NCI-H774 (cell line): ENCODE results near the gene EXD3.
"Not testable (repeated sequence)": the region's sequence is repeated elsewhere in the genome, so short reads cannot be mapped to it uniquely, and the experiment has no call there.

ENCODE experiments used
- DNase-seq: peaks from one replicate; lab custom pipeline; 2025; lab: John Stamatoyannopoulos, UW

Gene EXD3

GRCh38 chr9:137272241-137273094 lies 150.5 kb downstream of the EXD3 start:
- no peak for DNase-seq

- DNase-seq, result no peak
Observed at GRCh38 chr9:137271696-137272076, 151.3 kb downstream of the EXD3 start.

GRCh38 chr9:137270929-137271695 lies 151.8 kb downstream of the EXD3 start:
- DNase-seq, result no peak

- DNase-seq, result no peak
Observed at GRCh38 chr9:137269231-137269772, 153.7 kb downstream of the EXD3 start.

GRCh38 chr9:137268538-137269201 lies 154.3 kb downstream of the EXD3 start:
- DNase-seq, result no peak

- DNase-seq, result no peak
Observed at GRCh38 chr9:137267933-137268355, 155.0 kb downstream of the EXD3 start.

GRCh38 chr9:137266585-137267453 lies 156.1 kb downstream of the EXD3 start:
- DNase-seq, result no peak

- no peak for DNase-seq
Observed at GRCh38 chr9:137266162-137266527, 156.8 kb downstream of the EXD3 start.

- DNase-seq, result no peak
Observed at GRCh38 chr9:137265496-137266161, 157.3 kb downstream of the EXD3 start.

GRCh38 chr9:137264067-137264466 lies 158.9 kb downstream of the EXD3 start:
- no peak for DNase-seq

GRCh38 chr9:137263506-137263905 lies 159.5 kb downstream of the EXD3 start:
- DNase-seq, result no peak

- DNase-seq, result no peak
Observed at GRCh38 chr9:137262909-137263285, 160.1 kb downstream of the EXD3 start.

GRCh38 chr9:137262173-137262908 lies 160.6 kb downstream of the EXD3 start:
- not testable (repeated sequence) for DNase-seq
